ENCODE measurements around the gene SERPINB12.

Gene SERPINB12, protein sequence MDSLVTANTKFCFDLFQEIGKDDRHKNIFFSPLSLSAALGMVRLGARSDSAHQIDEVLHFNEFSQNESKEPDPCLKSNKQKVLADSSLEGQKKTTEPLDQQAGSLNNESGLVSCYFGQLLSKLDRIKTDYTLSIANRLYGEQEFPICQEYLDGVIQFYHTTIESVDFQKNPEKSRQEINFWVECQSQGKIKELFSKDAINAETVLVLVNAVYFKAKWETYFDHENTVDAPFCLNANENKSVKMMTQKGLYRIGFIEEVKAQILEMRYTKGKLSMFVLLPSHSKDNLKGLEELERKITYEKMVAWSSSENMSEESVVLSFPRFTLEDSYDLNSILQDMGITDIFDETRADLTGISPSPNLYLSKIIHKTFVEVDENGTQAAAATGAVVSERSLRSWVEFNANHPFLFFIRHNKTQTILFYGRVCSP

GRCh38 chr18:63542069-63542468 lies at the start of gene SERPINB12:
TSS of gene SERPINB12 (plus strand) at chr18:63542369. CDS start at chr18:63556160, 13,791 bp downstream.
- Histone ChIP-seq H3K4me3 (ENCODE audit: low read length in 2 of 2) (no peak within 1 kb of the TSS), H3K9me3 (ENCODE audit: control insufficient read depth in 2 of 2, low read length in 2 of 2) (no peaks in the 10 kb centered on the region), H3K4me1 (ENCODE audit: control insufficient read depth, insufficient read depth, low read length) (no peaks in the 10 kb centered on the region), H3K36me3 (ENCODE audit: control insufficient read depth in 2 of 2, insufficient read depth in 2 of 2, low read length in 2 of 2) (no peaks in the 10 kb centered on the region), H3K9ac (ENCODE audit: low read length in 2 of 2) (no peak within 1 kb of the TSS), H3K27me3 (ENCODE audit: control insufficient read depth in 1 of 2, insufficient read depth in 2 of 2, low read length in 2 of 2) (no peaks in the 10 kb centered on the region), H3K27ac (ENCODE audit: low read length) (no peak within 1 kb of the TSS)

GRCh38 chr18:63492851-63493250 lies 49.3 kb upstream of the SERPINB12 start:
- H3K36me3 ChIP-seq (ENCODE audit: control insufficient read depth in 2 of 2, insufficient read depth in 2 of 2, low read length in 2 of 2): no peaks in the 10 kb centered on the region
- no peak overlapping the region for H3K27ac ChIP-seq (ENCODE audit: low read length)
- H3K4me3 ChIP-seq (ENCODE audit: low read length in 2 of 2): no peak overlapping the region
- H3K4me1 ChIP-seq (ENCODE audit: control insufficient read depth, insufficient read depth, low read length): no peaks in the 10 kb centered on the region
- no peak overlapping the region for H3K9ac ChIP-seq (ENCODE audit: low read length in 2 of 2)
- peaks cover 0 to 4% of the 10 kb centered on the region in 2 donors for H3K27me3 ChIP-seq (ENCODE audit: control insufficient read depth in 1 of 2, insufficient read depth in 2 of 2, low read length in 2 of 2)
- H3K9me3 ChIP-seq (ENCODE audit: control insufficient read depth in 2 of 2, low read length in 2 of 2): peaks cover 0 to 2% of the 10 kb centered on the region in 2 donors

GRCh38 chr18:63495675-63496074 lies 46.5 kb upstream of the SERPINB12 start:
- Histone ChIP-seq H3K27ac (ENCODE audit: low read length) (no peak overlapping the region), H3K27me3 (ENCODE audit: control insufficient read depth in 1 of 2, insufficient read depth in 2 of 2, low read length in 2 of 2) (peaks cover 0 to 4% of the 10 kb centered on the region in 2 donors), H3K4me3 (ENCODE audit: low read length in 2 of 2) (no peak overlapping the region), H3K9ac (ENCODE audit: low read length in 2 of 2) (no peak overlapping the region), H3K4me1 (ENCODE audit: control insufficient read depth, insufficient read depth, low read length) (no peaks in the 10 kb centered on the region), H3K9me3 (ENCODE audit: control insufficient read depth in 2 of 2, low read length in 2 of 2) (peaks cover 0 to 2% of the 10 kb centered on the region in 2 donors), H3K36me3 (ENCODE audit: control insufficient read depth in 2 of 2, insufficient read depth in 2 of 2, low read length in 2 of 2) (no peaks in the 10 kb centered on the region)

DNA sequence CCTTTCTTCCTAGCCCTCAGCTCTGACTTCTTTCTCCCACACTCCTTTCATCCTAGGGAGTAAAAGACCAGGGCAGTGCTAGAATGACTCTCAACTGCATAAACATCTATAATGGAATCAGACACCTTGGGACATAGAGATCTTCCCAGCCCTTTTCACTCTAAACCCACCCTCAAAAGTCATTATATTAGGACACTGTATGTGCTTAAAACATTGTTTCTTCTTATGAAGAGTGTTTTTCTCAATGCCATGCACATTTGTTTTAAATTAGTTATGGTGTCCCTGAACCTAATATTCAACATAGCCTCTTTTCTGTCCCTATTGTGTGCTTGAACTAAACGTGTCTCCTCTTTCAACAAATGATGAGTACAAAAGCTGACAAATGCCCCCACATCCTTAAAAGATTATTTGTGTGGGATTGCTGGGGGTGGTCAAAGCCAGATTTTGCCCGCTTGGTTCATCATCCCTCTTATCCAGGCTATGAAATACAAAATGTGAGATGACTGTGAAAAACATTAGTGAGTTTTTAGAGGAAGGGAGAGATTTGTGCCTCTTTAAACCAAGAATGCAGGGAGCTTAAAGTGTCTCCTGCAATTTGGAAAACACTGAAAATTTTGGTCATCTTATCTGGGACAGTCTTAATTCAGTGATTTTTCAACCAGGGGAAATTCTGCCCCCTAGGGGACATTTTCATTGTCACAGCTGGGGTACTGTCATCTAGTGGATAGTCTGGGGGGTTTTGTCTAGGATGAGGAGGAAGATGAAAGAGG lies 36.4 kb upstream of the SERPINB12 start:
- no peaks in the 10 kb centered on the region for H3K36me3 ChIP-seq (ENCODE audit: control insufficient read depth in 2 of 2, insufficient read depth in 2 of 2, low read length in 2 of 2)
- H3K9ac ChIP-seq (ENCODE audit: low read length in 2 of 2): no peak overlapping the region
- H3K27ac ChIP-seq (ENCODE audit: low read length): no peak overlapping the region
- H3K4me1 ChIP-seq (ENCODE audit: control insufficient read depth, insufficient read depth, low read length): no peaks in the 10 kb centered on the region
- H3K27me3 ChIP-seq (ENCODE audit: control insufficient read depth in 1 of 2, insufficient read depth in 2 of 2, low read length in 2 of 2): peaks cover 0 to 4% of the 10 kb centered on the region in 2 donors
- no peak overlapping the region for H3K4me3 ChIP-seq (ENCODE audit: low read length in 2 of 2)
- H3K9me3 ChIP-seq (ENCODE audit: control insufficient read depth in 2 of 2, low read length in 2 of 2): no peaks in the 10 kb centered on the region

GRCh38 chr18:63506336-63506646 lies 35.9 kb upstream of the SERPINB12 start:
- Histone ChIP-seq H3K27me3 (ENCODE audit: control insufficient read depth in 1 of 2, insufficient read depth in 2 of 2, low read length in 2 of 2) (peaks cover 0 to 4% of the 10 kb centered on the region in 2 donors), H3K4me3 (ENCODE audit: low read length in 2 of 2) (no peak overlapping the region), H3K9me3 (ENCODE audit: control insufficient read depth in 2 of 2, low read length in 2 of 2) (no peaks in the 10 kb centered on the region), H3K9ac (ENCODE audit: low read length in 2 of 2) (no peak overlapping the region), H3K36me3 (ENCODE audit: control insufficient read depth in 2 of 2, insufficient read depth in 2 of 2, low read length in 2 of 2) (no peaks in the 10 kb centered on the region), H3K27ac (ENCODE audit: low read length) (no peak overlapping the region), H3K4me1 (ENCODE audit: control insufficient read depth, insufficient read depth, low read length) (no peaks in the 10 kb centered on the region)

GRCh38 chr18:63508596-63508995 lies 33.6 kb upstream of the SERPINB12 start:
- H3K4me3 ChIP-seq (ENCODE audit: low read length in 2 of 2): no peak overlapping the region
- H3K9ac ChIP-seq (ENCODE audit: low read length in 2 of 2): no peak overlapping the region
- no peaks in the 10 kb centered on the region for H3K4me1 ChIP-seq (ENCODE audit: control insufficient read depth, insufficient read depth, low read length)
- H3K27ac ChIP-seq (ENCODE audit: low read length): no peak overlapping the region
- no peaks in the 10 kb centered on the region for H3K9me3 ChIP-seq (ENCODE audit: control insufficient read depth in 2 of 2, low read length in 2 of 2)
- H3K27me3 ChIP-seq (ENCODE audit: control insufficient read depth in 1 of 2, insufficient read depth in 2 of 2, low read length in 2 of 2): peaks cover 0 to 2% of the 10 kb centered on the region in 2 donors
- no peaks in the 10 kb centered on the region for H3K36me3 ChIP-seq (ENCODE audit: control insufficient read depth in 2 of 2, insufficient read depth in 2 of 2, low read length in 2 of 2)

- peaks cover 0 to 2% of the 10 kb centered on the region in 2 donors for H3K27me3 ChIP-seq (ENCODE audit: control insufficient read depth in 1 of 2, insufficient read depth in 2 of 2, low read length in 2 of 2)
- no peak overlapping the region for H3K27ac ChIP-seq (ENCODE audit: low read length)
- no peaks in the 10 kb centered on the region for H3K9me3 ChIP-seq (ENCODE audit: control insufficient read depth in 2 of 2, low read length in 2 of 2)
- no peaks in the 10 kb centered on the region for H3K36me3 ChIP-seq (ENCODE audit: control insufficient read depth in 2 of 2, insufficient read depth in 2 of 2, low read length in 2 of 2)
- no peak overlapping the region for H3K9ac ChIP-seq (ENCODE audit: low read length in 2 of 2)
- no peak overlapping the region for H3K4me3 ChIP-seq (ENCODE audit: low read length in 2 of 2)
- no peaks in the 10 kb centered on the region for H3K4me1 ChIP-seq (ENCODE audit: control insufficient read depth, insufficient read depth, low read length)
These were observed 30.9 kb upstream of the SERPINB12 start for GRCh38 chr18:63511285-63511684.

- peaks cover 0 to 5% of the 10 kb centered on the region in 2 donors for H3K27me3 ChIP-seq (ENCODE audit: control insufficient read depth in 1 of 2, insufficient read depth in 2 of 2, low read length in 2 of 2)
These were observed 27.8 kb upstream of the SERPINB12 start for GRCh38 chr18:63514326-63514725.

GRCh38 chr18:63514888-63515678 lies 27.1 kb upstream of the SERPINB12 start:
- Histone ChIP-seq H3K4me3 (ENCODE audit: low read length in 2 of 2) (no peak overlapping the region), H3K9me3 (ENCODE audit: control insufficient read depth in 2 of 2, low read length in 2 of 2) (no peaks in the 10 kb centered on the region), H3K36me3 (ENCODE audit: control insufficient read depth in 2 of 2, insufficient read depth in 2 of 2, low read length in 2 of 2) (no peaks in the 10 kb centered on the region), H3K27ac (ENCODE audit: low read length) (no peak overlapping the region), H3K4me1 (ENCODE audit: control insufficient read depth, insufficient read depth, low read length) (no peaks in the 10 kb centered on the region), H3K27me3 (ENCODE audit: control insufficient read depth in 1 of 2, insufficient read depth in 2 of 2, low read length in 2 of 2) (peaks cover 0 to 6% of the 10 kb centered on the region in 2 donors), H3K9ac (ENCODE audit: low read length in 2 of 2) (no peak overlapping the region)

More at GRCh38 chr18:63514326-63514725, 27.8 kb upstream of the SERPINB12 start:
- no peak overlapping the region for H3K27ac ChIP-seq (ENCODE audit: low read length)
- no peaks in the 10 kb centered on the region for H3K4me1 ChIP-seq (ENCODE audit: control insufficient read depth, insufficient read depth, low read length)
- H3K9me3 ChIP-seq (ENCODE audit: control insufficient read depth in 2 of 2, low read length in 2 of 2): no peaks in the 10 kb centered on the region
- H3K9ac ChIP-seq (ENCODE audit: low read length in 2 of 2): no peak overlapping the region
- no peaks in the 10 kb centered on the region for H3K36me3 ChIP-seq (ENCODE audit: control insufficient read depth in 2 of 2, insufficient read depth in 2 of 2, low read length in 2 of 2)
- no peak overlapping the region for H3K4me3 ChIP-seq (ENCODE audit: low read length in 2 of 2)

- Histone ChIP-seq H3K27me3 (ENCODE audit: control insufficient read depth in 1 of 2, insufficient read depth in 2 of 2, low read length in 2 of 2) (peaks cover 0 to 4% of the 10 kb centered on the region in 2 donors), H3K36me3 (ENCODE audit: control insufficient read depth in 2 of 2, insufficient read depth in 2 of 2, low read length in 2 of 2) (no peaks in the 10 kb centered on the region), H3K9ac (ENCODE audit: low read length in 2 of 2) (no peak overlapping the region), H3K4me1 (ENCODE audit: control insufficient read depth, insufficient read depth, low read length) (no peaks in the 10 kb centered on the region), H3K27ac (ENCODE audit: low read length) (no peak overlapping the region), H3K4me3 (ENCODE audit: low read length in 2 of 2) (no peak overlapping the region), H3K9me3 (ENCODE audit: control insufficient read depth in 2 of 2, low read length in 2 of 2) (no peaks in the 10 kb centered on the region)
These were observed 26.4 kb upstream of the SERPINB12 start for GRCh38 chr18:63515801-63516200.
